ENCODE data around the gene ARHGEF12.

DNA sequence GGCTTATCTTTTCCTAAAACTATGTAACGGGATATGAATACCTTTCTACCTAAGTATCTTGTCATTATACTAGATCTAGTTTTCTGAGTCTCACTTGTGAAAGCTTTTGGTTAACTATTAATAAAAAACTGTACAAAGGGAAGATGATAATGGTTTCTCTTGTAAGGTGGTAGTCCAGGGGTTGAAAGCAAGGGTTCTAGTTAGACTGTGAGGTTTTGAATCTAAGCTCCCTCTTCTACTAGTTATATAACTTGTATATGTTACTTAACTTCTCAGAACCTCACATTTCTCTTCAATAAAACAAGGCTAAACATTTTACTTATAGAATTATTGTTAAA lies 54.3 kb downstream of the ARHGEF12 start:
- TF ChIP-seq EZH2 (IDR thresholded peaks at IDR 0.05), result no peak
- TF ChIP-seq POLR2AphosphoS5 (IDR thresholded peaks at IDR 0.05; ENCODE audit: borderline replicate concordance, low read depth, low read length), result no peak

Data from SK-N-MC (cell line).